Renal pelvis (tissue), 4 donors: ENCODE results near the gene HDAC4. TPM values are rescaled to one million over a fixed set of nuclear protein-coding genes. Genes with fewer than 3 reads are reported as not detected.

Source experiments
- DNase-seq: peaks from one replicate; pipeline ENCODE4 v3.0.0-alpha.2; 2013
- polyA plus RNA-seq, 3 donors: library from polyadenylated mRNA; unstranded; fragments of 120-200 nt; gene quantifications; one replicate each; pipeline ENCODE4 v1.2.1, GENCODE V29; 2013; ENCODE audit not compliant: insufficient read length in 3 of 3

Gene HDAC4
- polyA plus RNA-seq, 3 donors: 13.7 to 23.9 (median 14.0) TPM

DNA sequence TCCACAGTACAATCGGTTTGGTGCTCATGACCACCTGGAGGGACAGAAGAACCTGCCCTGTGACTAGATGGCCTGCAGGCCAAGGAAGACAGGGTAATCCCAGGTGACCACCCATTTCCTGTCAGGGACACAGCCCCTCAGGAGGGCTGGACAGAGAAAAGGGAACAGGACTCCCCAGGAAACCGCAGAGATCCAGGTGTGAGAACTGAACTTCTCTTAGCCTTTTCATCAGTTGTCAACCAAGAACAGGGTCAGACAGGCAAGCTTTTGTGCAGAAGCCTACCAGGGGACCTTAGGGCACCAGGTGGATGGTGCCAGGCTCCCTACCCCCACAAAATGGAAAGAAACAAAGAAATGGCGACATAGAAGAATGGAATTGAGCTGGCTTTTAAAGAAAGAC is 132.3 kb downstream of the HDAC4 start:
- no peak for DNase-seq

DNA sequence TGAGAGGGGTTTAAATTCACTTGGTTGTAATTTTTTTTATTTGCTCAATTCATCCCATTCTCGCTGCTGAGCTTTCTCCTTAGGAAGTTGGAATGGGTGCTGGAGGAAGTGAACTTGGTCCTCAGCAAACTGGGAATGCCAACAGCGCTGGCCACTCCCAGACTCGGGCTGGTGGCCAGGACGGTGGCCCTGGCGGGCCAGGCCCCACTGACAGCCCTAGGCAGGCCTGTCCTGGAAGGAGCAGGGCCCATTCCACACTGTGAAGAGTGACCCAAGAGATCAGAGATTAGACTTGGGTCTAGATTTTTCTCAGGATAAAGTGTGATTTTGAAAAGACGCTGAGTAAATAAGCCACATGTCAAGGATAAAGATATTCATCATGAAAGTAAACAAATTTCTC is 132.7 kb downstream of the HDAC4 start:
- DNase-seq: no peak

DNA sequence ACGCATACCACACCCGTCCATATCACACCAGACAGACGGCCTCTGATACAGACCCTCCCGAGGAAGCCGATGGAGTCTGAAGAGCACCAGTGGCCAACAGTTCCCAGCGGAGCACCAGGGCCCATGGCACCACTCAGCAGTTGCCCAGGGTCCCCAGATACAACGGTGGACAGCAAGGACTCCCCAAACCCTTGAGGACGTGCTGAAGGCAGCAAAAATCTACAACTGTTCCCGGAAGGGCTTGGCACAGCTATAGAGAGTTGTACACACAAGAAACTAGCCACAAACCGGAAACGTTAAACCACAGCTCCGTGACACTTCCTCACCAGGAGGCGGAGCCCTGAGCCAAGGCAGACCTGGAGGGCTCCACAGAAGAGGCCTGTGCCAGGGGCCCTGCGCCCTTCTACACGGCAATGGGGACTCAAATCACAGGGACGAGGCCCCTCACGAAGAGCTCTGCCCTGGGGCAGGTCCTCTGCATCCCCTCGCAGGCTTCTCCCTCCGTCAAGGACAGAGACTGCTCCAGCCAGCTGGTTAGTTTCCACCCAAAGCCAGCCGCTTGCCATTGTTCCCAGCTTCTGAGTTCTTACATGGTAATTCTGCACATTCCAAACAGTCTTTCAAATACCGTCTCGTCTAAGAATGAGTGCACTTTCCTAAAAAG is 133.4 kb downstream of the HDAC4 start:
- DNase-seq: no peak

DNA sequence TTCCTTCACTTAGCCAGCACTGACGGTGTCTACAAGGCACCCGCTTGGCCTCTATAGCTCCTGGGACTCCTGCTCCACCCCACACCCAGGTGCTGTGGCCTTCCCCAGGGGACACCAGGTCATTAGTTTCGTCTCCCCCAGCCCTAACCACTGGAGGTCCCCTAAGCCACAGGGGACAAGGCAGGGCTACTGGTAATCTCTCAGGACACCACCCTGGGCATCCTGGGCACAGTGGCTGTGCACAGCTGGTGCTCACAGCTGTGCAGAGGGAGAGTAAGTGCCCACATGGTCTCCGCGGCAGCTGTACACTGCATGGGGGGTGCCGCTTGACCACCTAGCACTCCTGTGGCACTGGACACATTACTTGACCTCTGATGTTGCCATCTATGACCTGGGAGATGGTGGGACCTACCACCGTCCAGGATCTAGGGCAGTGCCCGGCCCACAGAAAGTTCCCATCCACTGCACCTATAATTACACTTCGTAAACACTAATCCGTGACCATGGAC is 134.0 kb downstream of the HDAC4 start:
- no peak for DNase-seq

DNA sequence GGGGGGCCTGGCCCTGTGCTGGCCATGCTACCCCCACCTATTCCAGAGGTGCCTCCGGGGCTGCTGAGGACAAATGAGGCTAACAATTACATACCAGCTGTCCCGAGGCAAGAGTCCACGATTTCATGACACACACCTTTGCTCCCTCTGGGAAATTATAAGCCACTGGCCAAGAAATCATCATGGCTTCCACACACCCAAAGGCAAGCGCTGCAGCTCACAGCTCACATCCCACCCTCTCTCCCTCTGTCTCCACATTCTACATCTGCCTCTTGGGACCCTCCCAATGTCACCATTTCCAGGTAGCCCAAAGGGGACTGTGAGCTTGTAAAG is 134.4 kb downstream of the HDAC4 start:
- no peak for DNase-seq

DNA sequence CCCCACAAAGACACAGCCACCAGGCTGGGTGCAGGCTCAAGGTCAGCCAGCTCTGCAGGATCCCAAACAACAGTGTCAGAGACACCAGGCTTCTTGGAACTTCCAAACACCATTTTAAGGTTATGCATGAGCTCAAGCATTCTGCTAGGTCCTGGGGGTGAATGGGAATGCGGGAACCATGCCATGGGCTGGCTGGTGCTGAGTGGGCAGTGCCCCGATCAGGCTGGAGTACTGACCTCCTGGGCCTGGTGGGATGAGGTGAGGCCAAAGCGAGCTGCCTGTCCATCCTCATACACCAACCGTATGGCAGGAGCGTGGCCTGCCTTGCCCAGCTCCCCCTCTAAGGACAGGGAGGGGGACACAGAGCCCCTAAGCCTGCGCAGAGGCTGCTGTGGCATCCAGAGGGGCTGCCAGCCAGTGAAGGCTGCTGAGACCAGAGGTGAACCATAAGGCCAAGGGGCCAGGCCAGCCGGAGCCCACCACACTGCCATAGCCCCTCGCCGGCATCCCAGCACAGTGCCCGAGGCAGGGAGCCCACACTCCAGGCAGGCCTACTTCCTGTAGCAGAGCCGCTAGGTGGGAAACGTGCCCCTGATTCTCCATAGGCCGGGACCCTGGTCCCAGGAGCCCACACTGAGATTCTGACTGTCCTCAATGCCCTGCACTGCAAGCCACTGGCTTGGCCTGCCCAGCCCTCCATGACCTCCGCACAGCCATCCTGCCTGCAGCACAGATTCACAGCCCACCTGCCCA is 135.0 kb downstream of the HDAC4 start:
- no peak for DNase-seq

DNA sequence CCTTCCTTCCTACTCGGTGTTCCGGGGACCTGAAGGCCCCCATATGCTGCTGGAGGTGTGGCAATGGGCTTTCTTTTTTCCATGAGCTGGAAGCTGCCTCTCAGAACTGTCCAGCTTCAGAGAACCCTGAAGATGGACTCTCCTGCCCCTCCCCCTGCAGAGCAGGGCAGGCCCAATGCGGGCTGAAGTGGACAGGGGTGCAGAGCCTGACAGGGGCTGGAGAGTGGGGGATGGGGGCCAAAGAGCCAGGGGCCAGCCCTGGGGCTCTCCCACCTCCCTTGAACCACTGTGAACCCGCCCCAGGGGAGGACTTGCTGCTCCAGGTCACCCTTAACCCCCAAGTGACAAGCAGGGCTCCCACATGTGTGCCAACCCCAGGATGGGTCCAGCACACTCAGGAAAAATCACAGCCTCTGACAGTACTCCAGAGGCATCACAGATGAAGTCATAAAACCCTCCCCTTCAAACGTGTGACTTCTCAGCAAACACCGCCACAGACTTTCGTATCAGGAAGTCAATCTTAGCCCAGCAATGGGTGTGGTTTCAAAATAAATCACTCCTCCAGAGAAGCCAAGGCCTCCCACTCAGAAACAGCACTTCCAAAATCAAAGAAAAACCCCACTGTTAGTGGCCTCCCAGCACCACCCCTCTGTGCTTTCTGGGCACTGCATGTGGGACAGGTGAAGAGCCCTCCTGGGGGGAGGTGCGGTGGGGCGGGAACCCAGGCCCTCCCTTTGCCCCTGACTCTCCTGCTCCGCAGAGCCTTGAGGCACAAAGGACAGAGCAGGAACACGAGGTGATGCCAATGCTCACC is 135.8 kb downstream of the HDAC4 start:
- DNase-seq: no peak

DNA sequence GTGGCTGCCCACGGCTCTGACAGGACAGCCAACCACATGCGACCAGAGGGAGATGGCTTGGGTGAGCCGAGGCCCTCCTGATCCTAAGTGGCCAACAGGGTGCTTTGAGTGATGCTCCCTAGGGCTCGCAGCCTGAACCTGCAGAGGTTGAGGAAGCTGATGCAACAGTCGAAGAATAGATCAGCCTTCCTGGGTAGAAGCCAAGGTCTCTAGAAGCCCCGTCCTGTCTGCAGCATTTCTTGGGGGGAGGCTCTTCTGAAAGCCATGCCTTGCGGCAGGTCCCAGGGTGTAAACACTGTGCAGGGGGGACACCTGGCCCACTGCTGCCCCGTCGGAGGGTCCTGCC is 136.4 kb downstream of the HDAC4 start:
- no peak for DNase-seq

DNA sequence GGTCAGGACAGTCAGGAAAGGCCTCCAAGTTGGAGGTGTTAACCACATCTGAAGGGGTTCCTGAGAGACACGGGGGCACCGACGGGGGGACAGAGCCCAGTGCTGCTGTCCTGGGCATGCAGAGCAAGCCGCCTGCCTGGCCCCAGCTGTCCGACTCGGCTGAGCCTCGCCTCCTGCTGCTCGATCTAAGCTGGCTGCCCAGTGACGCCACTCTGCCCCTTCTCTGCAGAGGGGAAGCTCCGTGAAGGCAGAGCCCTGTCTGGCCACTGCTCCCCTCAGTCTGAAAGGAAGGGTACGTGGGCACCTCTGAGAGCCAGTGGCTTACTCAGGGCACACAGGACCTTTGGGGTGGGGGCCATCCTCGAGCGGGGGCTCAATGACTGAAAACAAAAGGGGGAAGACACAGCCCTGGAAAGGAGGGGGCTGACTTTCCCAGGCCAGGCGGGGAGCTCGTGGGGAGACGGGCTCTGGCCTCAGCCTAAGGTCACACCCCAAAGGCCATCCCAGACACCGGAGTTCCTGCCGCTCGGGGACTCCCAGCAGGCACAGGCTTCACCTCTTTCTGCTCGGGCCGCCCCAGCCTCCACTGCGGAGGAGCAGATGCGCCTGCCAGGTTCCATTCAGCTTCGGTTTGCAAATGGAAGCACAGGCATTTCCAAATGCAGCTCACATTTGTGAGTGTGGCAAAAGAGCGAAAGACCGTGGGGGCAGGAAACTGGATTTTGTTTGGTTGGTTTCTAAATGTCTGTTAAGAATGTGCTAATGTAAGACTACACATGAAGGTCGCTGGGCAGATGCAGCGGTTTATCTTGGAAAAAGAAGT is 136.9 kb downstream of the HDAC4 start:
- DNase-seq: no peak

DNA sequence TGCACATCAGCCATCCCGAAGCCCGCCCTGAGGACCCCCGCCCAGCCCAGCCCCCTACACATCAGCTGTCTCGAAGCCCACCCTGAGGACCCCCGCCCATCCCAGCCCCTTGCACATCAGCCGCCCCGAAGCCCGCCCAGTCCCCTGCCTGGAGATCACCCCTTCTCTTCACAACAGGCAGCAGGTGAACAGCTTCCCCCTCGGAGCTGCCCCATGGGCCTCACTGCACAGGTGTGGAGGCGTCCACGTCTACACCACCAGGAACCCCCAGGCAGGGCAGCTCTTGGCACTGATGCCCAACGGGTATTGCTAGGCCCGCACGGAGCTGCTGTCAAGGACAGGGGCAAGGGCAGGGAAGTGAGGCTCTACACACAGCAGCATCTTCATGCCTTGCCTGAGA is 137.6 kb downstream of the HDAC4 start:
- DNase-seq: no peak

DNA sequence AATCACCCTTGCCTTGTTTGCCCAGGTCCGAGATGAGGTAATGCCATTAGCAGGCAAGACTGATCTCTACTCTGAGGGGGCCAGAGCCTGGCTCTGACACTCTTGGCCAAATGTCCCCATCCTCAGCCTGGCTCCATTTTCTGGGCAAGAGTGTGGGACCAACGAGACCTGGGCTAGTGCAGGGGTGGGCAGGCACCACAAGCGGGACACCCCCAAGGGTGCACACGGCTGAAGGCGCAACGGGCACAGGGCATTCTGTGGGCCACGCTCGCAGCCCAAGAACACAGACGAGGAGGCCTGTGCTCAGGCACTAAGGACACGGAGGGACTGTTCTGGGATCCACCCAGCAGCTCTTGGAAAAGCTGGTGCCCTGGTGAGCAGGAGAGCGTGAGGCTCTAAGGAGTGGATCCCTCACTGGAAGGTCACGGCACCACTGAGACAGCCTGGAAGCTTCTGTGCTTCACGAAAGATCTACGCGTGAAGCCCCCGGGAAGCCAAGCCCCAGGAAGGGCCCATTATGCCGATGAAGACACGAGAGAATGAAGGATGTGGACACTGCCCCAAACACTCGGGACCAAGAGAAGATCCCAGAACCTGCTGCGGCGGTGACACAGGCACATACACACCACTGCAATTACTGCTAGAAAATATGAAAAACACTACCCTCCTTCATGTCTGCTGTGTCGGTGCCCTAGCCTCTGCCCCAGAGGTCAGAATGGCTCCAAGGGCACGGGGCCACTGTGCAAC is 138.2 kb downstream of the HDAC4 start:
- DNase-seq: no peak

DNA sequence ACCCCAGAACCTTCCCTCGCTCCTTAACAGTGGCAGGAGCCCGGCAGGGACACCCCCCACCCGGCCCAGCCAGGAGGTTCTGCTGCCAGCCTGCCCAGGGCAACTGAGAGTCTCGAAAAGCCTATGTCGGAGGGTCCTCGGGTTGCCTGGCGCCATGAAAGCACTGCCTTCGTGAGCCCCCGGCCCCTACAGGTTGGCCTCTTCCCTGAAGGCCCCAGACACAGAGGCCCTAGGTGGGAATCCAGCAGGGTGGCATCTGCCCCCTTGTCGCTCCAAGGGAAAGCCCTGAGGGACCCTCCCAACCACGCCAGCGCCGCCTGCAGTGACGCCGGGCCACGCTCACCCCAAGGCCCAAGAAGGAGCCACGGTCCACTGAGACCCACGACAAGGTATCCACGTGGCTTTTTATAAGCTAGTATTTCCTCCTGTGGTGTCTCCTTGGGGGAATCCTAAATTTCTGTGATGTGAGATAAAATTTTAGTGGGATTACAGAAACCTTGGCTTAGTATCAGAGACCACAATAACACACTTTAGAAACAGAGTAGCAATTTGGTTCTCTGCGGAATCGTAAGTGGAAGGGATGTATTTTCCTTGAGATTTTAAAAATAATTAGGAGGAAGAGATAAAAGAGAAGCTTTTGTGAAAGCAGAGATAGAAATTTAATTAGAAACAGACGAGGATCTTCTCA is 138.9 kb downstream of the HDAC4 start:
- no peak for DNase-seq

DNA sequence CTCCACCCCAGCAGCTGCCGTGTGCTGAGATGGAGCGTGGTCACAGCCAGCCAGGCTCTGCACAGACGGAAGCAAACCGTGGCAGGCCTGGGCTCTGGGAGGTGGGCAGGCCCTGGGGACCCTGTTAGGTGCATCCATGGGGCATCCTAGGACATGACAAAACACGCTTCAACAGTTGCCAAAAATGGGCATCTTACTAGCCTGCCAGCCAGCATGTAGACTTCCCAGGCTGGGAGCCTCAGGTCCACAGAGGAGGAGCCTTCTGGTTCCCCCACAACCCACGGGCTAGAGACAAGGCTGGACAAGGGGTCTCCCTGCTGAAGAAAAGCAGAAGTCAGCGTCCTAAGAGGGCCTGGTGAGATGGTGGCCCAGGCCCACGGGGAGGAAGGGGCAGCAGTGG is 139.5 kb downstream of the HDAC4 start:
- no peak for DNase-seq

DNA sequence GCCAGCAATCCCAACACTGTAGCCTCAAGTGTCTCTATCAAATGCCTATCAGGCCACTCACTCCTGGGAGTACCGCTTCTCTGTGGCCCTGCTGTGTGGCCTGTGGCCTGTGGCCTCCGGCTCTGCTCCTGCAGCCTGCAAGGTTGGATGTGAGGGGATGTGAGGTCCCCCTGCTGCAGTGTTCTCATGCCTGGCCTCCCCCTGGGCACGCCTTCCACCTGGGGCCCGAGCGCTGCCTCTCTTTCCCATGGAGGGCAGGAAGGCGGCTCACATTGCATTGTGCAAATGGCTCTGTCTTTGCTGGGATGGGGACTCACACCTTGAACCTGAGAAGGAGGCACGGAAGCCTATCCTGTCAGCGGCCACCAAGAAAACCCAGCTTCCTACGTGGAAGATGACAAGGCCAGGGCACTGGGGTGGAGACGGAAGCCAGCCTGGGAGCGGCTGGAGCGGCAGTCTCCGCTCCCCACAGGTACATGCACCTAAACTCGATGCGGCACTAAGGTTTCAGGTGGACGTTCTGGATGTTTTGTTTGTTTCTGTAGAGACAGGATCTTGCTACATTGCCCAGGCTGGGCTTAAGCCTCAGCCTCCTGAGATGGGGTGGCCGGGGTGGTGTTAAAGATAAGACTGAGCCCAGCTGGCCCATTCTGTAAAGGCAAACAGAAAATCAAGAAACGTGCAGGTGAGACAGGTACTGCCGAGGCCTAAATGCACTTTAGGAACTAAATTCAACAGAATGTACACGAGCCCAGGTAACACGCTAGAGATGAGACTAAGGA is 140.1 kb downstream of the HDAC4 start:
- DNase-seq: no peak

DNA sequence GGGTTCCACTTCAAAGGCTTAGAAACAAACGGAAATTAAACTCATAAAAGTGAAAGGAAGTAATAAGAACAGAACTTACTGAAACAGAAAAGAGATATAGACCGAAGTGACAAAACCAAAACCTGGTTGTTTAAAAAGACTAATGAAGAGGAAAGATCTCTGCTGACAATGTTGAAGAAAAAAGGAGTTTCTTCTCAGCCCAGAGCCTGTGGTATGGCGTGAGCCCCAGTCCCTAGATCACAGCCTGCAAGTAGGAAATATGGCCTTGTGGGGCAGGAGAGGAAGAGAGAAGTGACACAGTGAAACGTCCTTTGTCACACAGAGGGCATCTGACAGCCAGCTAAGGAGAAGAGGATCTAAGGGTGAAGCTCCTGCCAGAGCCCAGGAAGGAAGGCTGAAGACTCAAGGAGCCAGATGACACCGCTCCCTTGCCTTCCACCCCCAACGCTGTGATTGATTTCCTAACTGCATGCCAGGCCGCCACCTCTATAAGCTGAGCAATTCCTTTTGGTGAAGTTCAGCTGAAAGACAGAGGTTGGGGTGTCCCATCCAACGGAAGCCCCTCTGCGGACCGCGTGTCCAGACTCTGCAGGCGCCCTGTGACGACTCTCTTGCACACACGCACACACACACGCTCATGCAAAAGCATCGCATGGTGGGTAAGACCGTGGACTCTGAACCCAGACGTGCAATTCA is 141.1 kb downstream of the HDAC4 start:
- DNase-seq: no peak

DNA sequence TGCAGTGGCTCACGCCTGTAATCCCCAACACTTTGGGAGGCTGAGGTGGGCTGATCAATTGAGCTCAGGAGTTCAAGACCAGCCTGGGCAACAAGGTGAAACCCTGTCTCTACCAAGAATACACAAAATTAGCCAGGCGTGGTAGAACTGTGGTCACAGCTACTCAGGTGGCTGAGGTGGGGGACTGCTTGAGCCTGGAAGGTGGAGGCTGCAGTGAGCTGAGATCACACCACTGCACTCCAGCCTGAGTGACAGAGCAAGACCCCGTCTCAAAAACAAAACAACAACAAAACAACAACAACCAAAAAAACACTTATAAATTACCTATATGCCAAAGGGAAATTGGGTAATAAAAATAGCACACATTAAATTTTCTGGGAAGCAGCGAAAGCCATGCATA is 141.6 kb downstream of the HDAC4 start:
- DNase-seq: no peak

DNA sequence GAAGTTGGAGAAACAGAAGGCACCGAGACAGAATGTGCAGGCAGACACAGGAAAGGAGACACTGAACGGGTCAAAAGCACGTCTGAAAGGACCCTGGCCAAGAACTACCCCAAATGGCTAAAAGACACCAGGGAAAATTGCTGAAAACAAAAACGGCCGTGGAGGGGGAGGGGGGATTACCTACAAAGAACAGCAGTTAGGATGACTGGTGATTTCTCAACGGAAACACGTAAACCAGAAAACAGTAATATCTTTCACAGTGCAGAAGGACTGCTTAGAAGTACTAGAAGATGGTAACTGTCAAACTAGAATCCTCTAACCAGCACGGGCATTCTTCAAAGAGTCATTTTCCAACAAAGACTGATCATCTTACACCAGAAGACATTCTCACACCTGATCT is 142.6 kb downstream of the HDAC4 start:
- no peak for DNase-seq

DNA sequence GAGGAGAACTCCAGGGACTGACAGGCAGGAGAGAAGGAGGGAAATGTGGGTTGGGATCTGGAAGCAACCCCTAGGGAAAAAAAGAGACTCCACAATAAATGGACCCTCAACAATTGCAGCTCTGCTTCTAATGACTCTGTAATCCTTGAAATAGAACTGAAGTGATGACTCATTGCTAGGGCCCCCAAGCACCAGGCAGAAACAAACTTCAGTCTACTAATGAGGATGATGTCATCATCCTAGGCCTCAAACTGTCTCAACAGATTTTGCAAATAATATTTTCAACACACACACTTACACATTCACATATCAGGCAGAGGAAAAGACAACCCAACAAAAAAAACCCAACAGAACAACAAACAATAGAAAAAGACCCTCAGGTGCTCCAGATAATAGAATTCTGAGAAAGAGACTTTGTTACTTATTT is 143.3 kb downstream of the HDAC4 start:
- no peak for DNase-seq

DNA sequence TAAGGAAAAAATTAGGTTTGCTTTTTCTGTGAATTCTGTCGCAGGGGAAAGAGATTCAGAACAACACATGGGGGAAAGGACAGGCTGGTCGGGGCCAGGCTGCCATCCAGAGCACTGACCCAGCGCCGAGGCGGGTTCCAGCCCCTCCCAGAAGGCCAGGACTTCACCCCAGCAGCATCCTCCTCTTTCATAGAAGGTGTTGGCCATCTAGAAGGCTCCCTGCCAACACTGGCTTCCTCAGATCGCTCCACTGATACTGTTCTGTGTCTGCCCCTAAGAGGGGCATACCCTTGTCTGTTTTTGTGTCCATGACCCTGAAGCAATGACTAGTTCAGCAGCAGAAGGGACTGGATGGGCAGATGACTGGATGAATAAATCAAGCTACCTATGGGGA is 144.5 kb downstream of the HDAC4 start:
- DNase-seq: no peak
